ENCODE data around the gene ITGB2.

DNA sequence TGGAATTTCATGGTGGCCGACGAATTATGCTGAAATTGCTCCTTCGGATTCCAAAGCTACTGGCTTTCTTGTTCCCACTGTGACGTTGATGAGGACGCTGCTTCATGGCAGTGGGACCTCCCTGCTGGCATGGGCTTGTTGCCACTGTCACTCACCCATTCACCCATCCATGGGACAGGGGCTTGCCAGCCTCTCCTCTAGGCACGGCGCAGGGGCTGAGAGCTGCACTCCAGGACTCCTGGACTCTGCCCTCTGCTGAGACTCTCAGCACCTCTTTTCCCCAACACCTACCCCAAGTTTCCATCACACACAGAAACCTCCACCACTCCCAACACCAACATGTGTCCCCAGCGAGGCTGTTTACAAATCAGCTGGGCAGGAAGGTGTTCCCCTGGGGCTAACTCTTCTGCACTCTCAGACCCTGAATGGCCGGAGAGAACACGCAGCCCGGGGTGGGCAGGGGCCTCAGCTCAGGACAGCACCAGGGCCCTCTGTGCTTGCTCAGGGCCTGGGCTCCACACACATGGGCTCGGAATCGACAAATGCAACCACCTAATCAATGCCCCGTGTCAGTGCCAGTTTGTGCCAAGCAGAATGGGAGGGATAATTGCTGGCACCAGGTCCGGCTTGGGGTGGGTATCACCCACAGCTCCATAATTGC is 3.1 kb downstream of the ITGB2 start:
- TF ChIP-seq, protein P1, sequence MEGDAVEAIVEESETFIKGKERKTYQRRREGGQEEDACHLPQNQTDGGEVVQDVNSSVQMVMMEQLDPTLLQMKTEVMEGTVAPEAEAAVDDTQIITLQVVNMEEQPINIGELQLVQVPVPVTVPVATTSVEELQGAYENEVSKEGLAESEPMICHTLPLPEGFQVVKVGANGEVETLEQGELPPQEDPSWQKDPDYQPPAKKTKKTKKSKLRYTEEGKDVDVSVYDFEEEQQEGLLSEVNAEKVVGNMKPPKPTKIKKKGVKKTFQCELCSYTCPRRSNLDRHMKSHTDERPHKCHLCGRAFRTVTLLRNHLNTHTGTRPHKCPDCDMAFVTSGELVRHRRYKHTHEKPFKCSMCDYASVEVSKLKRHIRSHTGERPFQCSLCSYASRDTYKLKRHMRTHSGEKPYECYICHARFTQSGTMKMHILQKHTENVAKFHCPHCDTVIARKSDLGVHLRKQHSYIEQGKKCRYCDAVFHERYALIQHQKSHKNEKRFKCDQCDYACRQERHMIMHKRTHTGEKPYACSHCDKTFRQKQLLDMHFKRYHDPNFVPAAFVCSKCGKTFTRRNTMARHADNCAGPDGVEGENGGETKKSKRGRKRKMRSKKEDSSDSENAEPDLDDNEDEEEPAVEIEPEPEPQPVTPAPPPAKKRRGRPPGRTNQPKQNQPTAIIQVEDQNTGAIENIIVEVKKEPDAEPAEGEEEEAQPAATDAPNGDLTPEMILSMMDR (IDR thresholded peaks at IDR 0.05 in 2 of 3, conservative IDR thresholded peaks at IDR 0.05 in 1 of 3; ENCODE audit: borderline replicate concordance in 1 of 3, insufficient read depth in 1 of 3, low read depth in 2 of 3, low read length in 2 of 3) = no peak
- no peak for TF ChIP-seq EZH2 (IDR thresholded peaks at IDR 0.05)
- no peak for TF ChIP-seq RAD21 (IDR thresholded peaks at IDR 0.05; ENCODE audit: low read depth)
- no peak for TF ChIP-seq POLR2A (IDR thresholded peaks at IDR 0.05; ENCODE audit: borderline replicate concordance, extremely low read depth, insufficient read depth, insufficient read length)
- no peak for TF ChIP-seq EZH2phosphoT487 (IDR thresholded peaks at IDR 0.05; ENCODE audit: borderline replicate concordance)
- no peak for TF ChIP-seq SIN3A (IDR thresholded peaks at IDR 0.05; ENCODE audit: low read depth)
- no peak for TF ChIP-seq TCF7L2 (IDR thresholded peaks at IDR 0.05; ENCODE audit: borderline replicate concordance, extremely low read depth, insufficient read depth, insufficient read length)
- no peak for TF ChIP-seq JUND (IDR thresholded peaks at IDR 0.05)
- TF ChIP-seq, protein P2, sequence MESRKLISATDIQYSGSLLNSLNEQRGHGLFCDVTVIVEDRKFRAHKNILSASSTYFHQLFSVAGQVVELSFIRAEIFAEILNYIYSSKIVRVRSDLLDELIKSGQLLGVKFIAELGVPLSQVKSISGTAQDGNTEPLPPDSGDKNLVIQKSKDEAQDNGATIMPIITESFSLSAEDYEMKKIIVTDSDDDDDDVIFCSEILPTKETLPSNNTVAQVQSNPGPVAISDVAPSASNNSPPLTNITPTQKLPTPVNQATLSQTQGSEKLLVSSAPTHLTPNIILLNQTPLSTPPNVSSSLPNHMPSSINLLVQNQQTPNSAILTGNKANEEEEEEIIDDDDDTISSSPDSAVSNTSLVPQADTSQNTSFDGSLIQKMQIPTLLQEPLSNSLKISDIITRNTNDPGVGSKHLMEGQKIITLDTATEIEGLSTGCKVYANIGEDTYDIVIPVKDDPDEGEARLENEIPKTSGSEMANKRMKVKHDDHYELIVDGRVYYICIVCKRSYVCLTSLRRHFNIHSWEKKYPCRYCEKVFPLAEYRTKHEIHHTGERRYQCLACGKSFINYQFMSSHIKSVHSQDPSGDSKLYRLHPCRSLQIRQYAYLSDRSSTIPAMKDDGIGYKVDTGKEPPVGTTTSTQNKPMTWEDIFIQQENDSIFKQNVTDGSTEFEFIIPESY (IDR thresholded peaks at IDR 0.05; ENCODE audit: extremely low read depth, insufficient replicate concordance, low read length) = no peak
- TF ChIP-seq, protein P3, sequence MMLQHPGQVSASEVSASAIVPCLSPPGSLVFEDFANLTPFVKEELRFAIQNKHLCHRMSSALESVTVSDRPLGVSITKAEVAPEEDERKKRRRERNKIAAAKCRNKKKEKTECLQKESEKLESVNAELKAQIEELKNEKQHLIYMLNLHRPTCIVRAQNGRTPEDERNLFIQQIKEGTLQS (IDR thresholded peaks at IDR 0.05) = no peak
